Astrocyte of the hippocampus (primary cell): ENCODE results near the gene MAN2B1.

ENCODE experiments used
- DNase-seq: peaks from one replicate; pipeline ENCODE4 v3.0.0; 2011; ENCODE audit warnings: low read depth, low spot score

MAN2B1 gene

GRCh38 chr19:12617646-12618045 lies 48.9 kb downstream of the MAN2B1 start:
- DNase-seq, result no peak

GRCh38 chr19:12611361-12611699 lies 55.2 kb downstream of the MAN2B1 start:
- peak; percentile 88 for DNase-seq

- peak; percentile 99 for DNase-seq
Measured at GRCh38 chr19:12610540-12611360, 55.8 kb downstream of the MAN2B1 start, which contains the start of the genes ZNF490 and ZNF791. Gene ZNF490, minus strand, starts transcription at chr19:12610813. Its CDS starts 133 bp downstream, at chr19:12610680. Gene ZNF791, plus strand, starts transcription at chr19:12610920. Its CDS starts 160 bp downstream, at chr19:12611080.

- DNase-seq, result no peak
Measured at GRCh38 chr19:12607631-12608030, 58.9 kb downstream of the MAN2B1 start.

- no peak for DNase-seq
Measured at GRCh38 chr19:12606796-12607195, 59.7 kb downstream of the MAN2B1 start.

- DNase-seq, result peak; percentile 88
Measured at GRCh38 chr19:12603714-12604113, 62.8 kb downstream of the MAN2B1 start.

- DNase-seq, result no peak
Measured at GRCh38 chr19:12597594-12597993, 68.9 kb downstream of the MAN2B1 start.

- DNase-seq, result peak; percentile 29
Measured at GRCh38 chr19:12596927-12597548, 69.5 kb downstream of the MAN2B1 start.
